ENCODE measurements around the gene TBC1D19. TPM values are rescaled to one million over a fixed set of nuclear protein-coding genes. Genes with fewer than 3 reads are reported as not detected.
A peak's percentile ranks its signal among the peaks of the same experiment; 100 is the strongest.

The TBC1D19 gene
- polyA plus RNA-seq, 3 donors: 17.9 to 22.7 (median 20.6) TPM

DNA sequence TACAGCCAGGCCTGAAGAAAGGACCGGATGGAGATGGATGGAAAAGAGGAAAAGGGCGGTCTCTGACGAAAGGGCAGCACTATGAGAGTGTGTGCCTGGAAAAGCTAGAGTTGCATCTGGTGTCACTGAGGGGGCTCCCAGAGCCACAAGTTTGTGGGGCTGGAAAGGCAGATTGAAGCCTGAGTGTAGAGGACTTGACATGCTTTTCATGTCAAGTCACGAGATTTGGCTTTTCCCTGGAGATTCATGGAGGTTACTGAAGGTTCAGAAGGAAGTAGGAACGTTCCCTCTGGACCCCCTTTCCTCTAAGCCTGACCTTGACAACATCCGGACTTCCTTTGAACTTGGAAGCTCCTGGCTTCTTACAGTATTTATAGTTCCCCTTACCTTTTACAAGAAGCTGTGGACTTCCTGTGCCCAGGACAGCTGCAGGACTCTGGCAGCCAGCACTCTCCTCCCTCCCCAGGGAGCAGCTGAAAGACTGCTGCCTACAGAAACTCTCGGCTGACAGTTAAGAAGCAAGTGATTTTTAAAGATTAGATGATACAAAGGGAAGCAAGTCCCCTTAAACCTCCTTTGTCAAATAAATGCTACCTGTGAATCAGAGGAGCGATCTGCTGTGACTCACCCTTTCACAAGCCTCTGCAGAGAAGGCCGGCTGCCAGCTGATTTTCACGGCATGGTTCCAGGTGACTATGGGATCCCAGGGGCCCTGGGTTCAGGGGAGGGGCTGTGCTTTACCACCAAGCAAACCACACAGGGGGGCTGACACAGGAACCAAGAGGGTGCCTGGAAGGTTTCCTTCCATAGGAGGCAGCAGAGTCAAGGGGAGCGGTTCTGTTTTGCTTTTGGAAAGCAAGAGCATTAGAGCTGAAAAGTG lies 203.8 kb downstream of the TBC1D19 start:
- DNase-seq (ENCODE audit: extremely low read depth in 1 of 11, low read depth in 9 of 11, low spot score in 4 of 11): peak in 5 of 11 donors; percentile 19 to 51 (median 31)

DNA sequence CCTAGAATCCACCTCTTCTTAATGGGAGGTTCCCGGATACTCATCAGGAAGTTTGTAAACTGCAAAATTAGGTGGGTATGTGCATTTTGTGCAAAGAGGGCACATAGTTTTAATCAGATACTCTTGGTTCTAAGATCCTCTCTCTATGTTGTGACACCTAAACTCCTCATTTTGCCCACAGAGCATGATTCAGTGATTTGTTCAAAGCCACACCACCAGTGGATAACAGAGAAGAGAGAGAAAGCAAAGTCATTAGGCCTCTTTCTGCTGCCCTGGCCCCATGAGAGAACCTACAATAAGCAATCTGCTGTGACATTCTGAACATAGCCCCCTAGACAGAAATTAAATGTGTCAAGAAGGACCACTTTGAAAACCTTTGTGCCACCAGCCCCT lies 204.5 kb downstream of the TBC1D19 start:
- no peak for DNase-seq (ENCODE audit: extremely low read depth in 1 of 11, low read depth in 9 of 11, low spot score in 4 of 11)

DNA sequence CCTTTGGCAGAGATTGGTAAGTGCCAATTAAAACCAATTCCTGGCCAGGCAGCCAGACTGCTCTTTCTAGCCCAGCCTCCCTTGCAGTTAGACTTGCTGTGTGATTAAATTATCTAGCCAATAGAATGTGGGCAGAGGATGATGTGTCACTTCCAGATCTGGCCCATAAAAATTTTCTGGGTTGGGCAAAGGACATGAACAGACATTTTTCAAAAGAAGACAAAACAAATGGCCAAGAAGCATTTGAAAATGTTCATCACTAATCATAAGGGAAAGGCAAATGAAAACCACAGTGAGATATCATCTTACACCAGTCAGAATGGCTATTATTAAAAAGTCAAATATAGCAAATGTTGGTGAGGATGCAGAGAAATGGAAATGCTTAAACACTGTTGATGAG lies 205.3 kb downstream of the TBC1D19 start:
- DNase-seq (ENCODE audit: extremely low read depth in 1 of 11, low read depth in 9 of 11, low spot score in 4 of 11): no peak

DNA sequence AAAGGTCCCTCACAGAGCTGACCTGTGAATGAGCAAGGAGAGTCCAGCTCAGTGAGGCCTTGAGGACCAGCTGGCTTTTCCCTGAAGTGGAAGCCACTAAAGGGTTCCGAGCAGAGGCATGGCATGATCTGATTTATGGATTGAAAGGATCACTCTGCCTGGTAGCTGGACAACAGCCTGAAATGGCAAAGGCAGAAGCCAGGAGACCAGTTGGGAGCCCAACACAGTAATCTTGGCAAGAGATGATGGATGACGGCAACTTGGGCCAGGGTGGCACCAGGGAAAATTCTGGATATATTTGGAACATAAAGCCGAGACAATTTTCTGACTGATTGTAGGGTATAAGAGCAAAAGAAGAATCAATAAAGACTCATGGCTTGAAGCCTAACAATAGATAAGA lies 207.5 kb downstream of the TBC1D19 start:
- no peak for DNase-seq (ENCODE audit: extremely low read depth in 1 of 11, low read depth in 9 of 11, low spot score in 4 of 11)

DNA sequence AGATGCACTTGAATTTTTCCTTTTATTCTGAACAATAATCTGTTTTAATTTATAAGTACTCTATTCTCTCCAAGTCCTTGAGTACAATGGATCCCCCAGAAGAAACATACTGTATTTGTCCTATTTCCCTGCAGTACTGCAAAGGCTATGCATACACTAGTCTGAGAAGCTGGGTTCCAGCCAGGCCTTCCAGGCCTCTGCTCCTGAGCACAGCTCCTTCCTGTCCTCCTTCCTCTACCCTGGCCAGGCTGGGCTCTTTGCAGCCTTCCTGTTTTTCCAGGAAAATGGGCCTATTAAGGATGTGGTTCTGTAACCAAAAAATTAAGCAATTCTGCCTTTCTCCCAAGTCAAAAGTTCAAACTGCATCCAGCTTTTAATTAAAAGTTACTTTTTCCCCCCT lies 208.8 kb downstream of the TBC1D19 start:
- DNase-seq (ENCODE audit: extremely low read depth in 1 of 11, low read depth in 9 of 11, low spot score in 4 of 11): no peak

DNA sequence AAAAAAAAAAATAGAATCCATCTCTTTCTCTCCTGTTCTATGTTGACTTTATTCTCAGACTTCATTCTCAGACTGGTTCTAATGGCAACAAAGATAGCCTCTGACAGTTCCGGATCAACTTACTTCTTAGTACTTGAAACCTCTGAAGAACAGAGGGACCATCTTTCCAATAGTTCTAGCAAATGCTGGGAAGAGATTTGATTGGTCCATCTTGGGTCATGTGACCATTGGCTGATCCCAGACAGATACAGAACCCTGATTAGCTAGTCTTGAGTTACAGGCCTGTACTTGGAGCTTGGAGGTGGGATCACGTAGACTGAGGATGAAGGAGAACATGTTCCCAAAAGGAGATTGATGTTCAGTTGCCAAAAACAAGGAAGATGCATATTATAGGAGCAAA lies 209.9 kb downstream of the TBC1D19 start:
- no peak for DNase-seq (ENCODE audit: extremely low read depth in 1 of 11, low read depth in 9 of 11, low spot score in 4 of 11)

DNA sequence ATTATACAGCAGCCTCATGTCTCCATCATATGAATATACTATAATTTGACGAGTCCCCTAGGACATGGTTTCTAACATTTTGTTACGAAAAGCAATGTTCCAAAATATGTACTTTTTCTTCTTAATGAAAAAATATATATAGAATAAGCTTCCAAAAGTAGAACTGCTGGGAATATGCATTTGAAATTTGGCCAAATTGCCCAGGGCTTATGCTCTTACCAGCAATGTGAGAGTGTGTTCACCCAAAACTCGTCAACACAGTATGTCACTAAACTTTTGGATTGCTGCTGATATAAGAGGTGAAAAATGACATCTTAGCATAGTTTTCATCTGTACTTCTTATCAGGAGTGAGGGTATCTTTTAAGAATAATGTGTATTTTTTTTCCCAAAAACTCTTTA lies 212.2 kb downstream of the TBC1D19 start:
- DNase-seq (ENCODE audit: extremely low read depth in 1 of 11, low read depth in 9 of 11, low spot score in 4 of 11): no peak

DNA sequence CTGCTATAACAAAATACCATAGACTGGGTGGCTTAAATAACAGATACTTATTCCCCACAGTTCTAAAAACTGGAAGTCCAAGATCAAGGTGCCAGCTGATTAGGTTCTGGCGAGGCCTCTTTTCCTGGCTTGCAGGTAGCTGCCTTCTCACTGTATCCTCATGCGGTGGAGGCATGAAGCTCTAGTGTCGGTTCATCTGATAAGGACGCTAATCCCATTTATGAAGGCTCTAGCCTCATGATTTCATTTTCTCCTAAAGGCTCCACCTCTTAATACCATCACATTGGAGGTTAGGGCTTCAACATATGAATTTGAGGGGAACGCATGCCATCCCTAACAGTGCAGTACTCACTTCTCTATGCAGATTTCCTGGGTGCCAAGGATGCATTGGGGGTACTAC lies 218.9 kb downstream of the TBC1D19 start:
- no peak for DNase-seq (ENCODE audit: extremely low read depth in 1 of 11, low read depth in 9 of 11, low spot score in 4 of 11)

DNA sequence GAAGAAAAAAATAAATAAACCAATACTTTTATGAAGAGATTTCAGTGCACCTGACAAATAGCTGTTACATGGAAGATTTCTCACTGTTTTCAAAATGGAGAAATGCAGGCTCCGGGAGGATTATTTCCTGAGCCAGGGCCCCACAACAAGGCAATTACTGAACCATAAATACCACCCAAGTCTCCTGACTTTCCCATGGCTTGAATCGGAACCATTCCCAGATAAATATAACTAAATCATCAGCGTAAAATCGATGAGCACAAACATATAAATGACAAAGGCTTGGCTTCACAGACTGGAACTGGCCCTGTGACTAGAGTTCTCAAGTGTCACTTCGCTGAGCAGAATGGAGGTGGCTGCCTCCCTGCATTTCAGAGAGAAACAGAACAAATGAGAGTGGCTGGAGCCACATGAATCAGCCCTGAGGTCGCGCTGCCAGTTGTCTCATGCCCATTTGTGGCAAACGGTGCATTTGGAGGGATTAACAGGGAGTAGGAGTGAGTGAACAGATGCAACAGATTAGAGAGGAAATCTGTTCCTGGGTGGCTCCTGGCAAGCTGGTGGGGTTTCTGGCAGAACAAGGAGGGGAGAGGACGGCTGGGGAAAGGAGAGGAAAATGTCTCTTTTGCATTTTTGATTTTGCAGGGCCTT lies 219.5 kb downstream of the TBC1D19 start:
- DNase-seq (ENCODE audit: extremely low read depth in 1 of 11, low read depth in 9 of 11, low spot score in 4 of 11): peak in 2 of 11 donors; percentile 7 to 22

DNA sequence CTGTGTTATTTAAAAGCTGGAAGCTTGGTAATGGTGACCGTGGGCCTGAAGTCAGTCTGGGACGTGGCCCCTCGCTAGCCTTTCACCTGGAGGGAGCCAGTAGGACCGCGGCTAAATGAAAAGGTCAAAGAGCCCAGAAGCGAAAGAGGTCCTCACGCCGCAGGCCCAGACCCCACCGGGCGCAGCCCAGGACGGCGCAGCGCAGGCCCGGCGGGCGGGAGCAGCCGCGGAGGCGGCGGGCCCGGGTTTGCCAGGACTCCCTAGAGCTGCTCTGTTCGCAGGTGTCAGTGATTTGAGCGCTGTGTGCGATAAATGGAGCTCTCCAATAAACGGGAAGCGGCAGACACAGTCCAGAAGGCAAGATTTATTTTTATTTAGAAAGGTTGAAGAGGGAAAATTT lies 220.6 kb downstream of the TBC1D19 start:
- DNase-seq (ENCODE audit: extremely low read depth in 1 of 11, low read depth in 9 of 11, low spot score in 4 of 11): no peak

DNA sequence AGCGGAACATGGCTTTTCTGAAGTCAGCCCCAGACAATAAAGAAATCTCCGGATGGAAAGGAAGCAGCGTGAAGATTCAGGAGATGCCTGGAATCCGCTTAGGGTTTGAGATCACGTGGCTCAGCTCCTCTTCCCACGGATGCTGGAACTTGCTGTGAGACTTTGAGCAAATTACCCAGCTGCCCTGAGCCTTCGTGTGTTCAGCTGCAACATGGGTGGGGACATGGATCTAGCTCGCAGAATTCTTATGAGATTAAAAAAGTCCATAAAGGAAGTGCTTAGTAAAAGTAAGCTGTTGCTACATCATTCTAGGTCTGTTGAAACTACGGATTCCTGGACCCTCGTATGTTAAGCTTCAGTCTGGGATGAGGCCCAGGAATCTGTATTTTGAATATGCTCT lies 221.0 kb downstream of the TBC1D19 start:
- DNase-seq (ENCODE audit: extremely low read depth in 1 of 11, low read depth in 9 of 11, low spot score in 4 of 11): no peak

Other genes with a start within 250 kb of the TBC1D19 start
- under 1 TPM in 2 of 3 donors, not detected in 1; 0.06 to 0.09 TPM for gene CCKAR, start 93.6 kb upstream of the TBC1D19 start, polyA plus RNA-seq (ENCODE audit: insufficient read length in 3 of 3)

Measured in renal cortex interstitium (tissue), 11 donors.